HK-2 (cell line): Measurements from ENCODE around the gene THAP3.

Experiments used
- DNase-seq: peaks from one replicate; pipeline ENCODE4 v3.0.0-alpha.2; 2018; ENCODE audit not compliant: unreplicated experiment

The THAP3 gene

GRCh38 chr1:6612641-6613360, 11.9 kb upstream of the THAP3 start:
- peak; percentile 57 for DNase-seq

- DNase-seq = peak; percentile 100
Observed at GRCh38 chr1:6613361-6614018, 11.2 kb upstream of the THAP3 start, which contains the start of gene PHF13. Gene PHF13 (plus strand): TSS chr1:6613731. CDS start chr1:6614067, 336 bp downstream.

DNA sequence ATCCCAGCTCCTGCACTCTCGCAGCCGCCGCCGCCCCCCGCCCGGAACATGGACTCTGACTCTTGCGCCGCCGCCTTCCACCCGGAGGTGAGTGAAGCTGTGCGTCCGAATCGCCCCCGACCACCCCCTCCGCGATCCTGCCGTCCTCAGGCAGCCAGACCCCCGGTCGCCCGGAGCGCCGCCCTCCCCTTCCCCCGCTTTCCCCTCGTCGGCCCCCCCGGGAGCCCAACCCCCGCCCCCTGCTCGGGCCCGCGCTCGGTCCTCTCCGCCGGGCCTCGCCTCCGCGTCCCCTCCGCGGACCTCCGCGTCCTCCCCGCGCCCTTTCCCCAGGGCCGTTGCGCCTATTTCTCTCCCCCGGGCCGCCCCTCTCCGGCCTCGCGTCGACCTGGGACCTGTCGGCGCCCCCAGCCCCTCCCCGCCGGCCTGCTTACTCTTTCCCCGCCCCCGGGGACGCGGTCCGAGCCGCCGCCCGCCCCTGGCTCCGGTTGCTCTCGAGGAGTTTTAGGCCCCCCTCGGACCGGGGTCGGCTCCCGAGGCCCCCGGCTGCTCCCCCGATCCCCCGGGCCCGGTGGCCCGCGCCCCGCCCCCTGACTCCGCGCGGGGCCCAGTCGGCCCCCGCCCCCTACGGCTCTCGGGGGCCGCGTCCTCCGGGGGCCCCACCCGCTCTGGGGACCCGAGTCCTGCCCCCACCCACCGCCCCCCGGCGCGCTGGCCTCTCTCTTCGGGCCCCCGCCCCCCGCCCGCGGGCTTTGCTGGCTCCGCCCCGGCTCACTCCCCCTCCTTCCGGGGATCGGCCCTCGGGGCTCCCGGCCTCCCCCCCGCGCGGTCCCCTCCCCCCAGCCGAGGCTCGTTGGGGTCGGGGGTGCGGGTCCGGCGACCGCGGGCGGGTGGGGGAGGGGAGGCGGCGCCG, 10.4 kb upstream of the THAP3 start:
- DNase-seq = peak; percentile 37

GRCh38 chr1:6614929-6615785, 9.5 kb upstream of the THAP3 start:
- DNase-seq = no peak

- no peak for DNase-seq
Observed at GRCh38 chr1:6619045-6619444, 5.6 kb upstream of the THAP3 start.

- DNase-seq = no peak
Observed at GRCh38 chr1:6621429-6622391, 3.0 kb upstream of the THAP3 start.

DNA sequence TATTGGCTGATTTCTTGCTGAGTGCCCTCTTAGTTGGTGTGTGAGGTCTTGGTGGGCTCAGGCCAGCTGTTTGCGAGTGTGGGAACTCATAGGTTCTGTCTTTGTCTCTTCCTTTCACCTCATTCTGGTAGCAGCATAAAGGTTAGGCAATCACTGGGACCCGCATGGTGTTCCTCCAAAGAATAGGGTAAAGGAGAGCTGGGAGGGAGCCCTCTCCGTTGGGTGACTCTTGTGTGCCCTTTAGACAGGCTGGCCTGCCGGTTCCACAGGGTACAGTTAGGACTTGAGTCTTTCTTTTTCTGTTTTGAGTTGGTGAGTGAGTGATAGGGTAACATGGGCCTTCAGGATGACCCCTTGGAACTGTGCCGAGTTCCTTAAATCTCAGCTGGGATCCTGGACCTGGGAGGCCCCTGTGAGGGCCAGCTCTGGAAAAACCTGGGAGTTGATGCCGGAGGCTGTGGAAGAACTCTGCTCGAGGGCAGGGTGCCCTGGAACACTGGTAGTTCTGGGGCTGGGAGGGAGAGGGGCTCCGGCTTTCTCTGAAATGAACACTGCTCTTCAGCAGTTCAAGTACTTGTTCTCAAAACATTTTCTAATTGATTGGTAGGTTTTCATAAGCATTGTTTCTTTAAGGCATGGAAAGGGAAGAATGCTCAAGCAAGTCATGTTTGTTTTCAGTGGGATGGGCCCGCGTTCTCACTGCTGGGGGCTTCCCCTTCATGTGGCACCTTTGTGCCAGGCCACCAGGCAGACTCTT, 2.1 kb upstream of the THAP3 start:
- no peak for DNase-seq

- no peak for DNase-seq
Observed at GRCh38 chr1:6623269-6623965, 1.3 kb upstream of the THAP3 start.

DNA sequence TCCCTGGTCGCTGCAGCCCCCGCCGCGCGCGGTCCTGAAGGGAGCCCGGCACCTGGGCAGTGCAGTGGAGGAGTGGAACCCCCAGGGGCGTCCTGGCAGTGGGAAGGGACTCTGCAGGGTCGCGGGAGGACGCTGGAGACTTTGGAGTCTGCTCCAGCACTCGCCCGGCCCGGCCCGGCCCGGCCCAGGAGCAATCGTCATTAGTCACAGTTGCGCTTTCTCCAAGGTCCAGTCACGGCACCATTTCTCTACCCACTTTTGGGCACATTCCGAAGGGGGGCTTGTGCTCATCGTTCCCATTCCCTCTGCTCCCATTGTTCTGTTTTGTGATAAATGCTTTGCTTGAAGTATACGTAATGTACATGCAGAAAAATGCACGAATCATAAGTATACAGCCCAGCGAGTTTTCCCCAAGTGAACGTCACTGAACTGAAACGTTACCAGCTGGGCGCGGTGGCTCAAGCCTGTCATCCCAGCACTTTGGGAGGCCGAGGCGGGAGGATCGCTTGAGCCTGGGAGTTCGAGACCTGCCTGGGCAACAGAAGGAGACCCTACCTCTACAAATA, 999 bp downstream of the THAP3 start:
- DNase-seq = peak; percentile 41

DNA sequence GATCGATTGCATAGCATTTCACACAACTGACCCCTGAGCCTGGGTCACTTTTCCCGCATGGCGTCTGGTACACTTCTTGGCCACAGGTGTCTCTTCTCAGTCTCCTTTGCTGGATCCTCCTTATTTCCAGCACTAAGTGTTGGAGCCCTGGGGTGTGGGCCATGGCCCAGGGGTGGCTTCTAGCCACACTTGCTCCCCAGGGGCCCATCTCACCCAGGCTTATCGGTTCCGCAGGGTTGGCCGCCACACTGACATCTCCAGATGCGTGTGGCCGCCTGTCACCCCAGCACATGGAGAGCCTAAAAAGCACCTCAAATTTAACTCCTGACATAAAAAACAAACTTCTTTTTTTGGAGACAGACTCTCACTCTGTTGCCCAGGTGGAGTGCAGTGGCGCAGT, 2.4 kb downstream of the THAP3 start:
- DNase-seq = no peak

- DNase-seq = no peak
Observed at GRCh38 chr1:6627841-6628545, 3.3 kb downstream of the THAP3 start.

- DNase-seq = no peak
Observed at GRCh38 chr1:6628971-6629479, 4.4 kb downstream of the THAP3 start.

GRCh38 chr1:6630027-6630426, 5.4 kb downstream of the THAP3 start:
- DNase-seq = no peak

DNA sequence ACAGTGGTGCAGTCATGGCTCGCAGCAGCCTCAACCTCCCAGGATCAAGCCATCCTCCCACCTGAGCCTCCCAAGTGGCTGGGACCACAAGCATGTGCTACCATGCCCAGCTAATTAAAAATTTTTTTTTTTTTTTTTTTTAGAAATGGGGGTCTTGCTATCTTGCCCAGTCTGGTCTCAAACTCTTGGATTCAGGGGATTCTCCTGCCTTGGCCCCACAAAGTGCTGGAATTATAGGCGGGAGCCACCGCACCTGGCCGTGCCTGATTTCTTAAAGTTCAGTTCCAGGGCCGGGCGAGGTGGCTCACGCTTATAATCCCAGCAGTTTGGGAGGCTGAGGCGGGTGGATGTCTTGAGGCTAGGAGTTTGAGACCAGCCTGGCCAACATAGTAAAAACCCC, 6.4 kb downstream of the THAP3 start:
- DNase-seq = no peak

DNA sequence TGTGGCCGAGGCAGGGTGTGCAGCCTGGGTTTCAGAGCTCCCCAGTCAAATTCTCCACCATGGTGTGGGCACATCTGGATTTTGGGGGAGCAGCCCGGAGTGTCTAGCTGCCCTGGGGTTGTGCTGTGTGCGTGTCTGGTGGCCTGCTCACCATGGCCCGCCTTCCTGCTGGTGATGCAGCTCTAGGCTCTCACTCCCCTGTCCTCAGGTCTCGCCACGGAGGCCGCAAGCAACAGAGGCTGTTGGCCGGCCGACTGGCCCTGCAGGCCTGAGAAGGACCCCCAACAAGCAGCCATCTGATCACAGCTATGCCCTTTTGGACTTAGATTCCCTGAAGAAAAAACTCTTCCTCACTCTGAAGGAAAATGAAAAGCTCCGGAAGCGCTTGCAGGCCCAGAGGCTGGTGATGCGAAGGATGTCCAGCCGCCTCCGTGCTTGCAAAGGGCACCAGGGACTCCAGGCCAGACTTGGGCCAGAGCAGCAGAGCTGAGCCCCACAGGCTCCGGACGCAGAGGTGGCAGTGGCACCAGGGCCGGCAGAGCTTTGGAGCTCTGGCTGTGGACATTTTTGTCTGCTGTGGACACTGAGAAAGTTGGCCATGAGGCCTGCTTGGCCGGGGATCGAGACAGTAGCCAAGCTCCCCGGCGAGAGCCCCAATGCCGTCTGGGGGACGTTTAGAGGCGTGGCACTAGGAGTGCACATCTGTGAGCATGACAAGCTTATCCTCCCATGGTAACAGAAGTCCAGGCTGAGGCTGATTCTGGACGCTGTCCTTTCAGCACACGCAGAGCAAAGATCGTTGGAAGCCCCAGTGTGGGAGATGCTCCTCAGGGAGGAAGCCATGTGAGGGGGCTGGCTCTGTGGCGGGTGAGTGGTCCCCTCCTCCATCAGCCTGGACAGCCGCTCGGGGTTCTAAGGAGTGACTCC, 8.2 kb downstream of the THAP3 start:
- DNase-seq = no peak

- DNase-seq = peak; percentile 49
Observed at GRCh38 chr1:6634371-6635052, 9.8 kb downstream of the THAP3 start.
